Activated naive CD8-positive, alpha-beta T cell treated with anti-CD3 and anti-CD28 coated beads, Interleukin-2, amount 50 U/mL, for 24 hours (primary cell): Measurements from ENCODE around the gene NDC80.

Experiments
- ATAC-seq: fragments of 150-1000 bp; cut with Tn5 transposase; one replicate; pipeline ENCODE4 v1.10.0; 2021
- DNase-seq: peaks from one replicate; pipeline ENCODE4 v3.0.0; 2021
- H3K27ac Mint-ChIP-seq: one replicate; pipeline ENCODE4 v1.8.0; 2021; ENCODE audit warnings: mild to moderate bottlenecking, mixed read lengths
- H3K27me3 Mint-ChIP-seq: one replicate; pipeline ENCODE4 v1.8.0; 2021; ENCODE audit warnings: mixed read lengths
- H3K36me3 Mint-ChIP-seq: one replicate; pipeline ENCODE4 v1.8.0; 2021; ENCODE audit warnings: low read depth, mixed read lengths
- H3K4me1 Mint-ChIP-seq: one replicate; pipeline ENCODE4 v1.8.0; 2021; ENCODE audit warnings: mixed read lengths
- H3K4me3 Mint-ChIP-seq: one replicate; pipeline ENCODE4 v1.8.0; 2021; ENCODE audit warnings: mild to moderate bottlenecking, moderate library complexity, mixed read lengths
- H3K9me3 Mint-ChIP-seq: one replicate; pipeline ENCODE4 v1.8.0; 2021; ENCODE audit warnings: mixed read lengths

The NDC80 gene

DNA sequence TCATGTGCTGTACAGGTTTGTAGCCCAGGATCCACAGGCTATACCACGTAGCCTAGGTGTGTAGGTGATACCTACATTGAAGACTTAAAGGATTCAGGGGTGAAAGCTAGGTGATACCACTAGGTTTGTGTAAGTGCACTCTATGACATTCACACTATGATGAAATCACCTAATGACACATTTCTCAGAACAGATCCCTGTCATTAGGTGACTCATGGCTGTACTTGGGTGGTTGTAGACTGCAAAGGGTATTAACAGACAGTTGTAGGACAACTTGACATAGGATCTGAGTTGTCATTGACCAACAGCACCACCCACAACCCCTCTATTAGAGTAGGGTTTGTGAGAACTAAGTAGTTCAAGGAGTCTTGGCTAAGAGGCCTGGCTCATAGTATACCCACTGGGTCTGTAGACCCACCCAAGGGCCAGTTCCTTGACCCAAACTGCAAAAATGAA lies 56.5 kb downstream of the NDC80 start:
- peaks cover 18% of the 10 kb centered on the region for H3K4me1 Mint-ChIP-seq
- peak overlapping the region; percentile 40 for H3K27ac Mint-ChIP-seq
- peaks cover 3% of the 10 kb centered on the region for H3K36me3 Mint-ChIP-seq
- ATAC-seq (peak; percentile 99), DNase-seq (no peak)
- H3K4me3 Mint-ChIP-seq: no peak overlapping the region
- H3K9me3 Mint-ChIP-seq: peaks cover 14% of the 10 kb centered on the region
- no peaks in the 10 kb centered on the region for H3K27me3 Mint-ChIP-seq

GRCh38 chr18:2629003-2629402 lies 57.6 kb downstream of the NDC80 start:
- DNase-seq: no peak
- Mint-ChIP-seq H3K4me1 (peaks cover 21% of the 10 kb centered on the region), H3K9me3 (peaks cover 15% of the 10 kb centered on the region), H3K36me3 (peaks cover 3% of the 10 kb centered on the region), H3K27me3 (no peaks in the 10 kb centered on the region), H3K27ac (no peak overlapping the region), H3K4me3 (no peak overlapping the region)
- ATAC-seq: no peak

GRCh38 chr18:2635586-2635985 lies 64.2 kb downstream of the NDC80 start:
- H3K27me3 Mint-ChIP-seq: no peaks in the 10 kb centered on the region
- H3K27ac Mint-ChIP-seq: peak overlapping the region; percentile 96
- H3K36me3 Mint-ChIP-seq: peaks cover 5% of the 10 kb centered on the region
- peaks cover 23% of the 10 kb centered on the region for H3K9me3 Mint-ChIP-seq
- ATAC-seq (no peak), DNase-seq (no peak)
- H3K4me1 Mint-ChIP-seq: peaks cover 69% of the 10 kb centered on the region
- no peak overlapping the region for H3K4me3 Mint-ChIP-seq

DNA sequence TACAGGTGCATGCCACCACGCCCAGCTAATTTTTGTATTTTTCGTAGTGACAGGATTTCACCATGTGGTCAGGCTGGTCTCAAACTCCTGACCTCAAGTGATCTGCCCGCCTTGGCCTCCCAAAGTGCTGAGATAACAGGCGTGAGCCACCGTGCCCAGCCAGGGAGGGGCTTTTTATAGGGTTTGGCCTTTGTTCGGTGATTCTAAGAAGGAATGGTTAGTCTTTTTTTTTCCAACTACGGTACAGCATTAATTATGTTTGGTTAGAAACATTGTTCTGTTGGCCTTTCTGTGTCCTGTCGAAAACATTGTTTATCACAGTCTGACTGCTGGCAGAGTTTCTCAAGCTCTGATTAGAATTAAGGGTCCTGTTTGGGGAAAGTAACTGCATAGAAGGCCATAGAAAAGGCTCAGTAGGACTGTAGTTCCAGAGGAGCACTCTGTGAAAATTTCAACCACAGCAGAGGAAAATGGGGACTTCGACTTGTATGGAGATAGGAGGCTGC lies 64.8 kb downstream of the NDC80 start:
- Mint-ChIP-seq H3K27ac (peak overlapping the region; percentile 96), H3K36me3 (peaks cover 5% of the 10 kb centered on the region), H3K27me3 (no peaks in the 10 kb centered on the region), H3K4me3 (peak overlapping the region; percentile 73), H3K9me3 (peaks cover 22% of the 10 kb centered on the region), H3K4me1 (peaks cover 73% of the 10 kb centered on the region)
- DNase-seq (no peak), ATAC-seq (no peak)

DNA sequence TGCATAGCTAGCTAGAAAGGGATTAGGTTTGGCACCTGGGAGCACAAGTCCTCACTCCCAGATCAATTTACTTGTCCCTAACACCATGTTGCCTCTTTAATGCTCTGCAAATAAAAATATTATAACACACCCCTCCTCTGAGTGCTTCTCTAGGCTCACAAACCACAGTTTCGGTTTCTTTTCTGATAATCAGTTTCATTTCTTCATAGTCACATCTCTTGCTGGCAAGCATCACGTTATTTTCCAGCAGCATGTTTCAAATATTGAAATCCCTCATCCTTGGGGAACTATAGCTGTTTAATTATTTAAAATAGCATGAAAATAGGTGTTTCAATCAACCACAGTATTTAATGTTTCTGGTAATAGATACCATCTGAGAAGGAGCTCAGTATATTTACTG lies 70.3 kb downstream of the NDC80 start:
- no peak overlapping the region for H3K27ac Mint-ChIP-seq
- DNase-seq: no peak
- H3K4me1 Mint-ChIP-seq: peaks cover 53% of the 10 kb centered on the region

DNA sequence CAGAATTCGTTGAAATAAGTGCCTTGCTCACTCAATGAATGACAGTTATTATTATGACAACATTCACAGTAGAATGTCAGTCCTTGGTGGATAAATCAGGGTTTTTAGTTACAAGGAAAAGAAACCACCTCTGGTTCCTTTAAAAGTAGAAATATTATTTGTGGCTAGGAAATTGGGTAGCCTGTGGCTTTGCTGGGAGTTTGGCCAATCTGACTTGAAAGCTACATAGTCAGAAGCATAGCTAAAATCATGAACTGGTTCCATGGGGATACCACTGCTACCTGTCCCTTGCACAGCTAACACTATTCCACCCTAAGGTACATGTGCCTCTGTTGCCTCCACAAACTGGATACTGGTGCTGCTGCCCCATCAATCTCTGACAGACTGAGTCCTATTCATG lies 71.4 kb downstream of the NDC80 start:
- Mint-ChIP-seq H3K4me1 (peaks cover 42% of the 10 kb centered on the region), H3K9me3 (no peaks in the 10 kb centered on the region), H3K27ac (no peak overlapping the region), H3K4me3 (no peak overlapping the region), H3K36me3 (peaks cover 2% of the 10 kb centered on the region), H3K27me3 (no peaks in the 10 kb centered on the region)
- no peak for DNase-seq
- peak; percentile 6 for ATAC-seq

More for the DNA sequence above, 70.3 kb downstream of the NDC80 start:
- H3K9me3 Mint-ChIP-seq: no peaks in the 10 kb centered on the region
- H3K4me3 Mint-ChIP-seq: peak overlapping the region; percentile 48
- peak; percentile 77 for ATAC-seq
- peaks cover 2% of the 10 kb centered on the region for H3K36me3 Mint-ChIP-seq
- H3K27me3 Mint-ChIP-seq: no peaks in the 10 kb centered on the region

DNA sequence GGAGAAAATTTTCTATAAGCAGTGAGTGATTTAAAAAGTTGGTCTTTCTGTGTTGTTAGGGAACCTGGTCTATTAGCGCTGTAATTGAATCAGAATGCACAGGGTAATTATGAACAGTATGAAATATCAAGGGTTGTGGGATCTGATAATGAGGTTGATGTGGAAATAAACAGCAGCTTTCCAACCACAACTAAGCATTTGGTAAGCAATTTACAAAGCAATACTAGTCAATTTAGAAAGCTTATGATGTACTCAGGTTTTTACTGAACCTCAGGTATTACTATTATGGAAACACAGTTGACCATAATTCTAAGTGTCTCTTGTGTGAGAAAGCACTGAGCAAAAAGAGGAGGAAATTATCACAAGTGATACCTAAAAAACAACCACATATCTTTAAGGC lies 73.2 kb downstream of the NDC80 start:
- Mint-ChIP-seq H3K9me3 (no peaks in the 10 kb centered on the region), H3K36me3 (no peaks in the 10 kb centered on the region), H3K4me1 (peaks cover 26% of the 10 kb centered on the region), H3K27me3 (no peaks in the 10 kb centered on the region), H3K27ac (no peak overlapping the region), H3K4me3 (no peak overlapping the region)
- ATAC-seq: peak; percentile 59
- no peak for DNase-seq

GRCh38 chr18:2651981-2652380 lies 80.6 kb downstream of the NDC80 start:
- no peak for DNase-seq

DNA sequence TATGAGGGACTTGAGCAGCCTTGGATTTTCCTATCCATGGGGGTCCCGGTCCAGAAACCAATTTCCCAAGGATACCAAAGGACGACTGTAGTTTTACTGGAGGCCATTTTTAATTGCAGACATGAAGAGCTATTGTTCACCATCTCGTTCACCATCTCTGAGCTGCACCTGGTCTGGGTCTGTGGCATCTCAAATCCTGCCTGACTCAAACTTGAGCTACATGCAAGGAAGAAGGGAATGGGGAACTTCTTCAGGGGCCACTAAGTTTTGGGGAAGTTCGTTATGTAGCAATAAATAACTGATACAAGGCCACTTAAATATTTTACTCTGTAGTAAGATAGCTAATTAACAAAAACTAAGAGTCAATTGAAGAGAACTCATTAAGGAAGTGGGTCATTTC lies 82.1 kb downstream of the NDC80 start:
- no peaks in the 10 kb centered on the region for H3K9me3 Mint-ChIP-seq
- DNase-seq (no peak), ATAC-seq (no peak)
- peaks cover 13% of the 10 kb centered on the region for H3K36me3 Mint-ChIP-seq
- peaks cover 23% of the 10 kb centered on the region for H3K4me1 Mint-ChIP-seq
- H3K27me3 Mint-ChIP-seq: no peaks in the 10 kb centered on the region
- H3K4me3 Mint-ChIP-seq: no peak overlapping the region
- no peak overlapping the region for H3K27ac Mint-ChIP-seq

More at GRCh38 chr18:2651981-2652380, 80.6 kb downstream of the NDC80 start:
- no peak overlapping the region for H3K27ac Mint-ChIP-seq
- H3K27me3 Mint-ChIP-seq: no peaks in the 10 kb centered on the region
- peaks cover 17% of the 10 kb centered on the region for H3K4me1 Mint-ChIP-seq
- no peaks in the 10 kb centered on the region for H3K9me3 Mint-ChIP-seq
- ATAC-seq: no peak
- peaks cover 4% of the 10 kb centered on the region for H3K36me3 Mint-ChIP-seq
- H3K4me3 Mint-ChIP-seq: no peak overlapping the region

- DNase-seq: no peak
- Mint-ChIP-seq H3K36me3 (peaks cover 16% of the 10 kb centered on the region), H3K4me1 (peaks cover 30% of the 10 kb centered on the region), H3K4me3 (peak overlapping the region; percentile 88), H3K9me3 (no peaks in the 10 kb centered on the region), H3K27ac (peak overlapping the region; percentile 98), H3K27me3 (no peaks in the 10 kb centered on the region)
- no peak for ATAC-seq
Measured at GRCh38 chr18:2654169-2654927, 83.0 kb downstream of the NDC80 start.

GRCh38 chr18:2654928-2655177 lies 83.5 kb downstream of the NDC80 start:
- Mint-ChIP-seq H3K9me3 (no peaks in the 10 kb centered on the region), H3K4me3 (peak overlapping the region; percentile 88), H3K27ac (peak overlapping the region; percentile 98), H3K27me3 (no peaks in the 10 kb centered on the region), H3K36me3 (peaks cover 16% of the 10 kb centered on the region), H3K4me1 (peaks cover 33% of the 10 kb centered on the region)
- DNase-seq (peak; percentile 81), ATAC-seq (peak; percentile 22)

DNA sequence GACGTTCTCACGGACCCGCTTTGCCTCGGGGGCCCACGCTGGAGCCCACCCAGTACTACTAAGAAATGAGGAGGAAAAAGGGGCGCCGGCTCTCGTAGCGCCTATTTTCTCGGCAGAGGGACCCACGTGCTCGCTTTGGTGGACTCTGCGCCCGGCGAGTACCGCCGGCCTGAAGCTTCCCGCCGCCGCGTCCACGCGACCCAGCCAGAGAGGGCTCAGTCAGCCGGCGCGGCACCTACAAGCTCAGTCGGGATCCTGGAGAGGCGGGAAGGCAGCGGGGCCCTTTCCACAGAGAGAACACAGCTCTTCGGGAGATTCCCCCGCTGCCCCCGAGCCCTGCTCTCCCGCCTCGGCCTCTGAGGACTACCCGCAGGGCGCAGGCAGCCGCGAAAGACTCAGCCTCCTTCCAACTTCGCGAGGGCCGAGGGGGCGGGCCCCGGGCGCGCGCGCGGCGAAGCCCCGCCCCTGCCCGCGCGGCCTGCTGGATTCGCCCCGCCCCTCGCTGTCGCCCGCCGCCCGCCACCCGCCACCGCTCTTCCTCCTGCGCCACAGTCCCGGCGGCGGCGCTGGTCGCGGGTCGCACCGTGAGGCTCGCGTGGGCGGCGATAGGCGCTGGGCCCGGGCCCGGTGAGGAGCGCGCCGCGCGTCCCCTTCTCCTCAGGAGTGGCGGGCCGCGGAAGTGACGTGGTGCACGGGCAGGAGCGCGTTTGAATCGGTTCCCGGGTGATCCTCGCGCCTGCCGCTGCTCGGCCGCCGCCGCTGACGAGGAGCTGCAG lies 84.0 kb downstream of the NDC80 start, which contains the start of gene SMCHD1:
Gene SMCHD1, plus strand, starts transcription at position 549 of the 776 bp plus-strand sequence. CDS start 350 bp downstream, outside the sequence.
- DNase-seq: peak; percentile 94
- Mint-ChIP-seq H3K4me3 (peak within 1 kb of the TSS; percentile 88), H3K9me3 (no peaks in the 10 kb centered on the region), H3K27ac (peak within 1 kb of the TSS; percentile 98), H3K4me1 (peaks cover 33% of the 10 kb centered on the region), H3K27me3 (no peaks in the 10 kb centered on the region), H3K36me3 (peaks cover 16% of the 10 kb centered on the region)
- peak; percentile 83 for ATAC-seq

GRCh38 chr18:2655954-2656236 lies 84.5 kb downstream of the NDC80 start:
- Mint-ChIP-seq H3K4me3 (peak overlapping the region; percentile 88), H3K27ac (peak overlapping the region; percentile 87), H3K27me3 (no peaks in the 10 kb centered on the region), H3K9me3 (no peaks in the 10 kb centered on the region), H3K4me1 (peaks cover 37% of the 10 kb centered on the region), H3K36me3 (peaks cover 18% of the 10 kb centered on the region)
- ATAC-seq (peak; percentile 34), DNase-seq (no peak)

GRCh38 chr18:2656237-2656980 lies 85.1 kb downstream of the NDC80 start:
- peak overlapping the region; percentile 87 for H3K27ac Mint-ChIP-seq
- peak; percentile 59 for DNase-seq
- H3K4me3 Mint-ChIP-seq: peak overlapping the region; percentile 88
- no peaks in the 10 kb centered on the region for H3K27me3 Mint-ChIP-seq
- peaks cover 22% of the 10 kb centered on the region for H3K36me3 Mint-ChIP-seq
- no peaks in the 10 kb centered on the region for H3K9me3 Mint-ChIP-seq
- ATAC-seq: peak; percentile 5
- H3K4me1 Mint-ChIP-seq: peaks cover 40% of the 10 kb centered on the region
